ENCODE results near the gene MRPL34.

DNA sequence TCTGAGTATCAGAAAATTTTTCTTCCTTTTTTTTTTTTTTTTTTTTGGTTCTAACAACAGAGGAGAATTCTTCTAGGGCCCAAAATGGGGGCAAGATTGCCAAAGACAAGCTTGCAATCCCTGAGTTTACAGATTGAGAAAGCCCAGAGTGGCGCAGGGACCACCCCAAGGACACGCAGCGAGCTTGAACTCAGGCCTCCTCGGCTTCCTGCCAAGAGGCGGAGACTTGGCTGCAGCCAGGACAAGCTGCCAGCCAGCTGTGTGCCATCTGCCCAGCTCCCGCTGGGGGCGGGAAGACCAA lies 506 bp upstream of the MRPL34 start:
- TF ChIP-seq, protein P1, sequence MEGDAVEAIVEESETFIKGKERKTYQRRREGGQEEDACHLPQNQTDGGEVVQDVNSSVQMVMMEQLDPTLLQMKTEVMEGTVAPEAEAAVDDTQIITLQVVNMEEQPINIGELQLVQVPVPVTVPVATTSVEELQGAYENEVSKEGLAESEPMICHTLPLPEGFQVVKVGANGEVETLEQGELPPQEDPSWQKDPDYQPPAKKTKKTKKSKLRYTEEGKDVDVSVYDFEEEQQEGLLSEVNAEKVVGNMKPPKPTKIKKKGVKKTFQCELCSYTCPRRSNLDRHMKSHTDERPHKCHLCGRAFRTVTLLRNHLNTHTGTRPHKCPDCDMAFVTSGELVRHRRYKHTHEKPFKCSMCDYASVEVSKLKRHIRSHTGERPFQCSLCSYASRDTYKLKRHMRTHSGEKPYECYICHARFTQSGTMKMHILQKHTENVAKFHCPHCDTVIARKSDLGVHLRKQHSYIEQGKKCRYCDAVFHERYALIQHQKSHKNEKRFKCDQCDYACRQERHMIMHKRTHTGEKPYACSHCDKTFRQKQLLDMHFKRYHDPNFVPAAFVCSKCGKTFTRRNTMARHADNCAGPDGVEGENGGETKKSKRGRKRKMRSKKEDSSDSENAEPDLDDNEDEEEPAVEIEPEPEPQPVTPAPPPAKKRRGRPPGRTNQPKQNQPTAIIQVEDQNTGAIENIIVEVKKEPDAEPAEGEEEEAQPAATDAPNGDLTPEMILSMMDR (IDR thresholded peaks at IDR 0.05) = no peak
- no peak for TF ChIP-seq POLR2AphosphoS5 (IDR thresholded peaks at IDR 0.05; ENCODE audit: low read depth, low read length)
- TF ChIP-seq SIN3A (IDR thresholded peaks at IDR 0.05; ENCODE audit: borderline replicate concordance, insufficient read depth, low read depth, low read length) = no peak
- TF ChIP-seq, protein P2, sequence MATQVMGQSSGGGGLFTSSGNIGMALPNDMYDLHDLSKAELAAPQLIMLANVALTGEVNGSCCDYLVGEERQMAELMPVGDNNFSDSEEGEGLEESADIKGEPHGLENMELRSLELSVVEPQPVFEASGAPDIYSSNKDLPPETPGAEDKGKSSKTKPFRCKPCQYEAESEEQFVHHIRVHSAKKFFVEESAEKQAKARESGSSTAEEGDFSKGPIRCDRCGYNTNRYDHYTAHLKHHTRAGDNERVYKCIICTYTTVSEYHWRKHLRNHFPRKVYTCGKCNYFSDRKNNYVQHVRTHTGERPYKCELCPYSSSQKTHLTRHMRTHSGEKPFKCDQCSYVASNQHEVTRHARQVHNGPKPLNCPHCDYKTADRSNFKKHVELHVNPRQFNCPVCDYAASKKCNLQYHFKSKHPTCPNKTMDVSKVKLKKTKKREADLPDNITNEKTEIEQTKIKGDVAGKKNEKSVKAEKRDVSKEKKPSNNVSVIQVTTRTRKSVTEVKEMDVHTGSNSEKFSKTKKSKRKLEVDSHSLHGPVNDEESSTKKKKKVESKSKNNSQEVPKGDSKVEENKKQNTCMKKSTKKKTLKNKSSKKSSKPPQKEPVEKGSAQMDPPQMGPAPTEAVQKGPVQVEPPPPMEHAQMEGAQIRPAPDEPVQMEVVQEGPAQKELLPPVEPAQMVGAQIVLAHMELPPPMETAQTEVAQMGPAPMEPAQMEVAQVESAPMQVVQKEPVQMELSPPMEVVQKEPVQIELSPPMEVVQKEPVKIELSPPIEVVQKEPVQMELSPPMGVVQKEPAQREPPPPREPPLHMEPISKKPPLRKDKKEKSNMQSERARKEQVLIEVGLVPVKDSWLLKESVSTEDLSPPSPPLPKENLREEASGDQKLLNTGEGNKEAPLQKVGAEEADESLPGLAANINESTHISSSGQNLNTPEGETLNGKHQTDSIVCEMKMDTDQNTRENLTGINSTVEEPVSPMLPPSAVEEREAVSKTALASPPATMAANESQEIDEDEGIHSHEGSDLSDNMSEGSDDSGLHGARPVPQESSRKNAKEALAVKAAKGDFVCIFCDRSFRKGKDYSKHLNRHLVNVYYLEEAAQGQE (IDR thresholded peaks at IDR 0.05; ENCODE audit: insufficient read depth in 1 of 2, low read depth in 2 of 2, low read length in 1 of 2) = 0 out of 4 replicates have a peak, but pooled peaks of 1 of the 2 experiments have one; percentile 27
- TF ChIP-seq TCF7L2 (IDR thresholded peaks at IDR 0.05; ENCODE audit: low read depth, low read length) = no peak
